ENCODE results near the gene ALG9.

Gene ALG9

GRCh38 chr11:111762981-111763643, 108.3 kb downstream of the ALG9 start:
- DNase-seq = no peak

DNA sequence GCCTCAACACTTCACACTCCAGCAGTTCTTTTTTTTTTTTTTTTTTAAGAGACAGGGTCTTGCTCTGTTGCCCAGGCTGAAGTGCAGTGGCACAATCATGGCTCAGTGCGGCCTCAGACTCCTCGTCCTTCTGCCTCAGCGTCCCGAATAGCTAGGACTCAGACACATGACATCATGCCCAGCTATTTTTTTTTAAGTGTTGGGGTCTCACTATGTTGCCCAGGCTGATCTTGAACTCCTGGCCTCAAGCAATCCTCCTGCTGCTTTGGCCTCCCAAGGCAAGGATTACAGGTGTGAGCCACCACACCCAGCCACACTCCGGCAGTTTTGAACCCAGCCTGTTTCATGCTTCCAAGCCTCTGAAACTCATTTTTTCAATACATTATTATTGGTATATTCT, 108.9 kb downstream of the ALG9 start:
- no peak for DNase-seq

DNA sequence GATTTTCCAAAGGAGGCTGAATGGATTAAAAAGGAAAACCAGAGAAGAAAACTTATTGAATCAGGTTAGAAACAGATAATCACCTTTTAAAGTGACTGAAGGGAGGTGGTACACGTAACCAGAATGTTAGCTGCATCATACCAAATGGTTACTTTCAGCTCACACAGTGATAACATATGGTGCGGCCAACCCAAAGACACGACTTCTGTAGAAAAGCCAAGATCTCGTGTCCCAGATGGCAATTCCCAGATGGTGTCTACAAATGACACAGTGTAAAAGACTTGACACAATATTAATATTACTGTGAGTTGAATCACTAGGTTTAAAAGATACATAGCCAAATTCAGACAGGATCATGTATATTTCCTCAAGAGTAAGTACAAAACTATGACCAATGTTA, 110.3 kb downstream of the ALG9 start:
- no peak for DNase-seq

GRCh38 chr11:111759778-111760407, 111.5 kb downstream of the ALG9 start:
- no peak for DNase-seq

DNA sequence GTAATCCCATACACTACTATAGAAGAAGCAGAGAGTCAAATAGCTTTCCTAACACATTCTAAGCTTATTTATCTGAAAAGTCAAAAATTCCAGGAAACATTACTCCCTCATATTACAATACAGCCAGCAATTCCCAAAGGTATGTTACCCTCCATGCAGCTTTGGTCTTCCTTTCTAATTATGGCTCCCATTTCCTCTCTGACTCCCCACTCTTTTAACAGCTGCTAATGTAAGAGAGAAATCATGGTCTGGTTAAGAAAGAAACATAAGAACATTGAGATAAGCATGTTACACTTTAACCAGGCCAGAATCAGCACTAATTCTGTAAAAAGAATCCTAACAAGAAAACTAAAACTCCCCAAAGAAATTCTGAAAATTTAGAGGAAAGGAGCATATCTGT, 112.0 kb downstream of the ALG9 start:
- DNase-seq = no peak

- DNase-seq = no peak
These were observed 115.3 kb downstream of the ALG9 start for GRCh38 chr11:111756097-111756496.

GRCh38 chr11:111749646-111750045, 121.7 kb downstream of the ALG9 start:
- no peak for DNase-seq

DNA sequence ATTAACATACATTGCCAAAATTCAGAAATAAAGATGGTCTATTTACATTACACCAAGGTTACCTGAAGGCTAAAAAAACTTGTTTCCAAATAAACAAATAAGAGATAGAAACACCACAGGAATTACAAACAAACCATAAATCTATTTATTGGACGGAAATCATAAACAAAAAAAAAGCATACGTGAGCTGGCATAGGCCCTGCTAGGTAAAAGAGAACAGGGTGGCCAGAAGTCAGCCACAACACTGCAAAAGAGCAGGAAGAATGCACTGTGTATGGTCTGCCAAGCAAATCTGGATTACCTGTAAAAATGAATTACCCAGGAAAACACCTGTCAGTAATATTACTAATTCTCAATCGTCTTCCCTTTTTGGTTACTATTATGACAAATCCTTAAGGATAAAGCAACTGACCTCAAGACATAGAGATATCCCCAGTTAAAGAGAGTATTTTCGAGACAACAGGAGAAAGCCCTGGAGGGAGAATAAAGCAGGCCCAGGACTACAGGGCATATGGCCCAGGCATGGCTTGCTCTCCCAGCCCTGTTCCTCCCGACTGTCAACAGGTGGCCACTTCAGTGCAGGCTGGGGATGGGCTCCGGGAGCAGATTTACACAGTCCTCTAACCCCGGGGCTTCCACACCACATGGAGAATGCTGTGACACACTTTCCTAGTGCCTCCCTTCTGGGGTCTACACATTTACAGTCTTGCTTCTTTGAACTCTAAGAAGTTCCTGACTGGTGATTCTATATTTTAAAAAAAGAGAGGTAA, 123.2 kb downstream of the ALG9 start:
- no peak for DNase-seq

- DNase-seq = no peak
These were observed 125.5 kb downstream of the ALG9 start for GRCh38 chr11:111745719-111746504.

DNA sequence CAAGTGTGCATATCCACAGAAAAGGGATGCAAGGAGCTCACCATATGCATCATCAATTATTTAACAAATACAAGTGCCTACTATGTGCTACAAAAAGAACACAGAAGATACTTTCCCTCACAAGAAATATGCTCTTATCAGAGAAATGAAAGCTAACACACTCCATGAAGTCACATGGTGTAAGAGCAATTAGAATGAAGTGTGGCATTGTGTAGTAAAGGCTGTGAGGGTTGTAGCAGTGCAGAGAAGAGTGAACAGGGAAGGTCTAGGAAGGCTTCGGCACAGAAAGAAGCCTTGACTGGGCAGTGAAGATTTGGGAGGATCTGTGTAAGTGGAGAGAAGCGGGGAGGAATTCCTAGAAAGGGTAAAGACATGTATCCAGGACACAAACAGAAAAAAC, 127.7 kb downstream of the ALG9 start:
- no peak for DNase-seq

- DNase-seq = no peak
These were observed 129.6 kb downstream of the ALG9 start for GRCh38 chr11:111741751-111742150.

GRCh38 chr11:111739299-111739698, 132.1 kb downstream of the ALG9 start:
- no peak for DNase-seq

DNA sequence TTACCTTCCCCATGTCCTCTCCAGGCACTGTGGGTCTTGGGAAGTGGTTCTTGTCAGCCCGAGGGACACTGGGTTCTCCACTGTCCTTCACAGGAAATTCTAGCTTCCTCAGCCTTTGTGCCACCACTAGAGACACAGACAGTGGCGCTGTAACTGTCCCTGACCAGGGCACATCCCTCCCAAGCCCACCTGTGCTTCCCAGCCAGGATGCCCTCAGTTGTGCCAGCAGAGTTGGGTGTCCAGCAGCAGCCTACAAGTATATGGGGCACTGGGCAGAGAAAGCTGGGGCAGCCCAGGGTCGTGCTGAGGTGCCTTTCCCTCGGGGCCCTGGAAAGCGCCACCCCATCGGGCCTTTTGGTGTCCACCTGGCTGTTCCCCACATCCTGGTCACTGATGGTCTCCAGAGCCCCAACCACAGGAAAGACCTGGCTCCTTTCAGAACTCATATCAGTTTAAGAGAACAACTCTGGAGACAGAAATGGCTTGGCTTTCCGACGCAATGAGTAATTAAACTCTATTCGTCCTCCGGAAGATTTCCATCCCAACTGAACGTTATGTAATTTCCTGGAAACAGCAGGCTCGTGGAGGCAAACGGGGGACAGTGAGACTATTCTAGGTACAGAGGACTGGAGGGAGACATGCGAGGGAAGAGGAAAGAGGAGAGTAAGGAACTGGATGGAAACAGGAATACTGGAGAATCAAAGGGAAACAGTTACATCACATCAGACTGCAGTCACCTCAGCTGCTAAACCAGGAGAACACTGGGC, 133.8 kb downstream of the ALG9 start:
- DNase-seq = no peak

GRCh38 chr11:111736621-111737443, 134.5 kb downstream of the ALG9 start:
- DNase-seq = no peak

Measured in activated CD4-positive, CD25-positive, alpha-beta regulatory T cell (primary cell).